C4-2B (cell line): ENCODE data around the gene MAP4.

ENCODE experiments used
- CTCF ChIP-seq: fragments of 450-650 bp; conservative IDR thresholded peaks from 2 replicates; pipeline ENCODE4 v1.5.1; 2017; ENCODE audit warnings: mild to moderate bottlenecking
- ZFX ChIP-seq: fragments of 450-650 bp; IDR thresholded peaks from 2 replicates; pipeline ENCODE4 v1.6.1; 2017

DNA sequence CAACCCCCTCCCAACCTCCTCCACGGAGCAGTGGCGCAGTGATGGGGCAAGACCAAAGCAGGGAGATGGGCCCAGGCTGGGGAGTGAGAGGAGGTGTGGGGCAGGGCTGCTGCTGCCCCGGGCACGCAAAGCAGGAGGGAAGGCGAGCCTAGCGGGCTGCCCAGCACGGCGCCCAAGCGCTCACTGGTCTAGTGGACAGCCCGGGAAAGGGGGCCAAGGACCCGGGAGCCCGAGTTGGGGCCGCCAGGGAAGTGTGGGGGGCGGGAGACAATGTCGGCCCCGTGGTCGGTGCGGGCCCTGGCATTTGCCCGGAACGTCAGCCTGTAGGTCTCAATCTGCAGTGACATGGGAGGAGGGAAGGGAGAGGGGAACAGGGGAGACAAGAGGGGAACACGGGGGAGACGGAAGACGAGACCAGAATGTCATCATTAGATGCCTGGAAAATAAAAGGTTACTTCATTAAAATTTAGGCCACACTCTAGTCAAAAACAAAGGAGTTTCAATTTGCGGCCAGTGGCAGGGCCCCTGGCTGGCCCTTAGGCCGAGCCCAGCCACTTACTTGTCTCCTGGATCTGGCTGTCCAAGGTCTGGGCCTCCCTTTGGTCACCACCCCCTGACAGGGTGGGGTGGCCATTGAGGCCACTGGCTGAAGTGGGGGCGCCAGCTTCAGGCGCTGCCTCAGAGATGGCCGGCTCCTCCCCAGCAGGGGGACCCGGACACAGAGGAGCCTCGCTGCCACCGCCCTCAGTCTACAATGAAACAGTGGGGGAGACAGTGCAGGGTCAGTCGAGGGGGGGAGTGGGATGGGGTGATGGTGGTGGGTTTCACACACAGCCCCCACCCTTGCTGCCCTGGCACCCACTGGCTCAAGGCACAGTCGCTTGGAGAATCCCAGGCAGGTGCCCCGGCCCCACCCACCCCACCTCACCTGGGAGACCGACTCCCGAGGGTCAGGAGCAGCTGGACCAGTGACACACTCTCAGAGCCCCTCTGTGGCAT, 163.3 kb downstream of the MAP4 start:
- no peak for TF ChIP-seq CTCF
- no peak for TF ChIP-seq ZFX
